ENCODE results near the gene FMNL1. TPM values are rescaled to one million over a fixed set of nuclear protein-coding genes. Genes with fewer than 3 reads are reported as not detected.

The FMNL1 gene
- polyA plus RNA-seq, 1 donor (not counting 4 experiments of a cell fraction or from before 2014, with no cell fraction given), result 0.46 TPM

DNA sequence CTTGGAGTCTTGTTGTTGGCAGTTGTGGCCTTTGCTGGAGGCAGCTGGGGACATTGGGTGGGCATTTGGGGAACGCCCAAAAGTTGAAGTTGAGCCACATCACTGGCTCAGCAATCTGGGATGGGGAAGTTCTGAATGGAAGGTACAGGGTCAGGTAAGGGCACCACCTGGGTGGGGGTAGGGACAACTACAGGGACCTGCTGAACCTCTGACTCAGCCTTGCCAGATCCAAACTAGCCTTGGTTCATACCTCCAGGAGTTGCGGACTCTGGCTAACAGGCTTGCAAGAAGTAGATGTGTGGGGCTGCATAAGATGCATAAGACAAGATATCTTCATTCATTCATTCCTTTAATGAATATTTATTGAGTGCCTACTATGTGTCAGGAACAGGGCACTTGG is 16.0 kb downstream of the FMNL1 start:
- FAIRE-seq (no peak), DNase-seq (ENCODE audit: low read depth, low spot score) (no peak)
- Histone ChIP-seq H3K79me2 (ENCODE audit: control insufficient read depth, insufficient read depth, low read length) (no peaks in the 10 kb centered on the region), H3K4me1 (ENCODE audit: control insufficient read depth, extremely low read depth, insufficient read depth, low read length) (peaks cover 13% of the 10 kb centered on the region), H3K9ac (ENCODE audit: control insufficient read depth, extremely low read depth, insufficient read depth, low read length) (no peak overlapping the region), H3K4me2 (ENCODE audit: control insufficient read depth, extremely low read depth, insufficient read depth, low read depth, low read length) (no peak overlapping the region), H3K9me3 (ENCODE audit: control insufficient read depth, low read depth, low read length) (no peaks in the 10 kb centered on the region), H3K27ac (ENCODE audit: control insufficient read depth, insufficient read depth, low read length) (no peak overlapping the region), H4K20me1 (ENCODE audit: control insufficient read depth, extremely low read depth, insufficient read depth, low read length) (no peaks in the 10 kb centered on the region), H3K36me3 (ENCODE audit: control insufficient read depth in 2 of 2, extremely low read depth in 1 of 2, insufficient read depth in 2 of 2, low read length in 2 of 2) (no peaks in the 10 kb centered on the region), H3K27me3 (ENCODE audit: control insufficient read depth, extremely low read depth, insufficient read depth, low read length) (peaks cover 24% of the 10 kb centered on the region), H2AFZ (ENCODE audit: control insufficient read depth, low read length) (no peak overlapping the region), H3K9me1 (ENCODE audit: control insufficient read depth, extremely low read depth, insufficient read depth, low read length) (no peaks in the 10 kb centered on the region), H3K4me3 (ENCODE audit: control insufficient read depth in 2 of 3, extremely low read depth in 1 of 3, insufficient read depth in 2 of 3, low read depth in 1 of 3, low read length in 3 of 3) (no peak overlapping the region)
- TF ChIP-seq EZH2 (IDR thresholded peaks at IDR 0.05; ENCODE audit: low read length), result no peak
- TF ChIP-seq, protein P1, sequence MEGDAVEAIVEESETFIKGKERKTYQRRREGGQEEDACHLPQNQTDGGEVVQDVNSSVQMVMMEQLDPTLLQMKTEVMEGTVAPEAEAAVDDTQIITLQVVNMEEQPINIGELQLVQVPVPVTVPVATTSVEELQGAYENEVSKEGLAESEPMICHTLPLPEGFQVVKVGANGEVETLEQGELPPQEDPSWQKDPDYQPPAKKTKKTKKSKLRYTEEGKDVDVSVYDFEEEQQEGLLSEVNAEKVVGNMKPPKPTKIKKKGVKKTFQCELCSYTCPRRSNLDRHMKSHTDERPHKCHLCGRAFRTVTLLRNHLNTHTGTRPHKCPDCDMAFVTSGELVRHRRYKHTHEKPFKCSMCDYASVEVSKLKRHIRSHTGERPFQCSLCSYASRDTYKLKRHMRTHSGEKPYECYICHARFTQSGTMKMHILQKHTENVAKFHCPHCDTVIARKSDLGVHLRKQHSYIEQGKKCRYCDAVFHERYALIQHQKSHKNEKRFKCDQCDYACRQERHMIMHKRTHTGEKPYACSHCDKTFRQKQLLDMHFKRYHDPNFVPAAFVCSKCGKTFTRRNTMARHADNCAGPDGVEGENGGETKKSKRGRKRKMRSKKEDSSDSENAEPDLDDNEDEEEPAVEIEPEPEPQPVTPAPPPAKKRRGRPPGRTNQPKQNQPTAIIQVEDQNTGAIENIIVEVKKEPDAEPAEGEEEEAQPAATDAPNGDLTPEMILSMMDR (optimal IDR thresholded peaks at IDR 0.05 in 1 of 3, IDR thresholded peaks at IDR 0.05 in 1 of 3, conservative IDR thresholded peaks at IDR 0.05 in 1 of 3; ENCODE audit: extremely low read depth in 1 of 3, insufficient read depth in 2 of 3, low read length in 3 of 3), result no peak
- dilution Hi-C loops (cut with MboI; ENCODE audit: extremely low pct_ligation_motif_present, low sequenced_read_pairs), result no loop called here

DNA sequence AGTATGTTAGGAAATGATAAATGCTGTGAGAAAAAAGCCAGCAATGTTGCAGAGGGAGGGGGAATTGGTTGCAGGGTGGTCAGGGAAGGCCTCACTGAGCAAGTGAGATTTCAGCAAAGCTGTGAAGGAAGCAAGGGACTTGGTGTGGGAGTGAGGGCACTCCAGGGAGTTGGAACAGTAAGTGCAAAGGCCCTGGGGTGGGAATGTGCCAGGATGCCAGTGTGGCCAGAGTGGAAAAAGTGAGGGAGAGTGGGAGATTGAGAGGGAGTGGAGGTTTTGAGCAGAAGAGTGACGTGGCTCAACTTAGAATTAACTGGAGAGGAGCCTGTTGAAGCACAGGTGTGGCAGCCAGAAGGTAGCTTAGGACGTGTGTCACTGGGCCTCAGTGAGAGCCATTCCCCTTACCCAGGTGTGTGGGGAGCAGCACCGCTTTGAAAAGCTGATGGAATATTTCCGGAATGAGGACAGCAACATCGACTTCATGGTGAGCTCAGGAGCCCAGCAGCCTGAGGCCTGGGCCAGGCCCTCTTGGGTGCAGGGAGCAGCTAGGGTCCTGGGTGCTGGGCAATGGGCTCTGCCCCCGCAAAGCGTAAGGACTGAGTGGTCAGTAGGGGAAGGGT is 16.6 kb downstream of the FMNL1 start:
- H3K9me3 ChIP-seq (ENCODE audit: control insufficient read depth, low read depth, low read length), result no peaks in the 10 kb centered on the region
- no peak overlapping the region for H3K9ac ChIP-seq (ENCODE audit: control insufficient read depth, extremely low read depth, insufficient read depth, low read length)
- H3K9me1 ChIP-seq (ENCODE audit: control insufficient read depth, extremely low read depth, insufficient read depth, low read length), result no peaks in the 10 kb centered on the region
- H4K20me1 ChIP-seq (ENCODE audit: control insufficient read depth, extremely low read depth, insufficient read depth, low read length), result no peaks in the 10 kb centered on the region
- H3K4me1 ChIP-seq (ENCODE audit: control insufficient read depth, extremely low read depth, insufficient read depth, low read length), result peaks cover 13% of the 10 kb centered on the region
- H3K27ac ChIP-seq (ENCODE audit: control insufficient read depth, insufficient read depth, low read length), result no peak overlapping the region
- dilution Hi-C loops (cut with MboI; ENCODE audit: extremely low pct_ligation_motif_present, low sequenced_read_pairs), result no loop called here
- H3K4me3 ChIP-seq (ENCODE audit: control insufficient read depth in 2 of 3, extremely low read depth in 1 of 3, insufficient read depth in 2 of 3, low read depth in 1 of 3, low read length in 3 of 3), result no peak overlapping the region
- H2AFZ ChIP-seq (ENCODE audit: control insufficient read depth, low read length), result no peak overlapping the region
- TF ChIP-seq, protein P1 (optimal IDR thresholded peaks at IDR 0.05 in 1 of 3, IDR thresholded peaks at IDR 0.05 in 1 of 3, conservative IDR thresholded peaks at IDR 0.05 in 1 of 3; ENCODE audit: extremely low read depth in 1 of 3, insufficient read depth in 2 of 3, low read length in 3 of 3), result no peak
- TF ChIP-seq EZH2 (IDR thresholded peaks at IDR 0.05; ENCODE audit: low read length), result no peak
- peaks cover 22% of the 10 kb centered on the region for H3K27me3 ChIP-seq (ENCODE audit: control insufficient read depth, extremely low read depth, insufficient read depth, low read length)
- H3K36me3 ChIP-seq (ENCODE audit: control insufficient read depth in 2 of 2, extremely low read depth in 1 of 2, insufficient read depth in 2 of 2, low read length in 2 of 2), result no peaks in the 10 kb centered on the region
- no peaks in the 10 kb centered on the region for H3K79me2 ChIP-seq (ENCODE audit: control insufficient read depth, insufficient read depth, low read length)
- no peak overlapping the region for H3K4me2 ChIP-seq (ENCODE audit: control insufficient read depth, extremely low read depth, insufficient read depth, low read depth, low read length)
- FAIRE-seq (no peak), DNase-seq (ENCODE audit: low read depth, low spot score) (no peak)
